Renal pelvis (tissue), 12 donors: Measurements from ENCODE around the gene TRPM5. TPM values are rescaled to one million over a fixed set of nuclear protein-coding genes. Genes with fewer than 3 reads are reported as not detected.
"Not testable (repeated sequence)": the region's sequence is repeated elsewhere in the genome, so short reads cannot be mapped to it uniquely, and the experiment has no call there.

Experiments used
- DNase-seq: peaks from one replicate; pipeline ENCODE4 v3.0.0-alpha.2; 2013
- long read RNA-seq, 16 experiments: transcript quantifications; one replicate each; lab custom pipeline, GENCODE V29; 2026
- polyA plus RNA-seq, 3 donors: library from polyadenylated mRNA; unstranded; fragments of 120-200 nt; gene quantifications; one replicate each; pipeline ENCODE4 v1.2.1, GENCODE V29; 2013; ENCODE audit not compliant: insufficient read length in 3 of 3

TRPM5 gene, protein sequence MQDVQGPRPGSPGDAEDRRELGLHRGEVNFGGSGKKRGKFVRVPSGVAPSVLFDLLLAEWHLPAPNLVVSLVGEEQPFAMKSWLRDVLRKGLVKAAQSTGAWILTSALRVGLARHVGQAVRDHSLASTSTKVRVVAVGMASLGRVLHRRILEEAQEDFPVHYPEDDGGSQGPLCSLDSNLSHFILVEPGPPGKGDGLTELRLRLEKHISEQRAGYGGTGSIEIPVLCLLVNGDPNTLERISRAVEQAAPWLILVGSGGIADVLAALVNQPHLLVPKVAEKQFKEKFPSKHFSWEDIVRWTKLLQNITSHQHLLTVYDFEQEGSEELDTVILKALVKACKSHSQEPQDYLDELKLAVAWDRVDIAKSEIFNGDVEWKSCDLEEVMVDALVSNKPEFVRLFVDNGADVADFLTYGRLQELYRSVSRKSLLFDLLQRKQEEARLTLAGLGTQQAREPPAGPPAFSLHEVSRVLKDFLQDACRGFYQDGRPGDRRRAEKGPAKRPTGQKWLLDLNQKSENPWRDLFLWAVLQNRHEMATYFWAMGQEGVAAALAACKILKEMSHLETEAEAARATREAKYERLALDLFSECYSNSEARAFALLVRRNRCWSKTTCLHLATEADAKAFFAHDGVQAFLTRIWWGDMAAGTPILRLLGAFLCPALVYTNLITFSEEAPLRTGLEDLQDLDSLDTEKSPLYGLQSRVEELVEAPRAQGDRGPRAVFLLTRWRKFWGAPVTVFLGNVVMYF (N-terminal part only)
- polyA plus RNA-seq: 1 to 10 TPM; 3.6 to 4.0 (median 3.8) TPM
- long read RNA-seq, donor 1: 0 reads
- long read RNA-seq, donor 2: 0 reads
- long read RNA-seq, donor 3: 0 reads
- long read RNA-seq, donor 4: 0 reads
- long read RNA-seq, donor 5: 0 reads
- long read RNA-seq, donor 6: 0 reads
- long read RNA-seq, donor 7: 0 reads
- long read RNA-seq, donor 8: 0 reads
- long read RNA-seq, donor 9: 0 reads
- long read RNA-seq, donor 10: 0 reads
- long read RNA-seq, donor 11: 0 reads
- long read RNA-seq, donor 12: 0 reads
- long read RNA-seq, donor 13: 0 reads
- long read RNA-seq, donor 14: 0 reads
- long read RNA-seq, donor 15: 0 reads
- long read RNA-seq, donor 16: 0 reads

DNA sequence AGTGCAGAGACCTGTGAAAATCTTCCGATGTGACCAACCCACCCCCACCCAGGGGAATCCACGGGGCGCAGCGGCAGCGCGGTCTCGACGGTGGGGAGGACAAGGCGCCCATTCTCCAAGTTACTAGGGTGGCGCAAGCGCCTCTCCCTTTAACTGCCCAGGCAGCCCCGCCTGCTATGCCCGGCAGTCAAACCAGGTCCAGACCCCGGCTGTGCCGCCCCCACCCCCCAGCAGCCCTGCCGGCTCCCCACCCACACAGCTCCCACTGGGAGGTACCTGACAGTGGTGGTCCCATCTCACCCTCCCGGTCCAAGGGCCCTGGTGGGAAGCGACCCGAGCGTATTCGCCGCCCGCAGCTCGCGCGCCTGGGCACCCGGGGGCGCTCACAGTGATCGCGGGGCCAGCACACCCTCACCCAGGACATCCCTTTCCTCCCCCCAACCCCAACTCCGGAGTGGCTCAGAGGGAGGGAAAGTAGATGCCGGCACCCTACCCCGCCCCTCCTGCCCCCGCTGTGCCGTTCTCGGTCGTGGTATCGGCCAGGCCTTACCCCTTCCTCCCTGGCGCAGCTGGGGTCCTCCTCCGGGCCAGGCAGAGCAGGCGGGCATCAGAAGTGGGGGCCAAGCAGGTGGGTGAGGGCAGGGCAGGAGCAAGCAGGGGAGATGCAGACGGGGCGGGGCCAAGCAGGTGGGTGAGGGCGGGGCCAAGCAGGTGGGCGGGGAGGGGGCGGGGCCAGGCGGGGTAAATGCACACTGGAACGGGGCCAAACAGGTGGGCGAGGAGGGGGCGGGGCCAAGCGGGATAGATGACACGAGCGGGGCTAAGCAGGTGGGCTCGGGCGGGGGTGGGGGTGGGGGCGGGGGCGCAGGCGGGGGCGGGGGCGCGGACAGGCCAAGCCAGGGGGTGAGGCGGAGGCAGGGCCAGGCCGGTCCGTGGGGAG is at the start of gene TRPM5:
TRPM5 (minus strand) TSS at position 634 of the 940 bp plus-strand sequence. CDS start 21,478 bp downstream, outside the sequence.
- no peak for DNase-seq

DNA sequence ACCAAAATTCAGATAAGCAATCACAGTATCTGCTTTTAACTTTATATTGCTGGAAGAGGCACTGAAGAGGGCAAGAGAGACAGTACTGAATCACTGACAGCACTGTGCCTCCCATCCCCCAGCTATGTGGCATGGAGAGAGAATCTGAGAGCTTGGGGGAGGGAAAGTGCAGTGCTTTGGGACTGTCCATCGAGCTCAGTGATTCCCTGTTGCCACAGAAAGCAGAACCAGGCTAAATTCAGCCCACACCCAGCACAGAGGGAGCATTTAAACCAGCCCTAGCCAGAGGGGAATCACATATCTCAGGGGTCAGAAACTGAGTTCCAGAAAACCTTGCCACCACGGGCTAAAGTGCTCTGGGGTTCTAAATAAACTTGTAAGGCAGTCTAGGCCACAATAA is 44.8 kb upstream of the TRPM5 start:
- DNase-seq: no peak

DNA sequence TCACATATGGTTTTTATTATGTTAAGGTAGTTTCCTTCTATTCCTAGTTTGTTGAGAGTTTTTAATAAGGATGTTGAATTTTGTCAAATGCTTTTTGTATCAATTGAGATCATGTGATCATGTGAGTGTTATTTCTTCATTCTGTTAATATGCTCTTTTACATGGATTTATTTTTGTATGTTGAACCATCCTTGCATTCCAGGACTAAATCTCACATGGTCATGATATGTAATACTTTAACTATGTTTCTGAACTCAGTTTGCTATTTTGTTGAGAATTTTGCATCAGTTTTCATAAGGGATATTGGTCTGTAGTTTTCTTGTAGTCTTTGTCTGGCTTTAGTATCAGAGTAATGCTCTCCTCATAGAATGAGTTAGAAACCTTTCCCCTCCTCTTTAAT is 43.7 kb upstream of the TRPM5 start:
- DNase-seq: no peak

DNA sequence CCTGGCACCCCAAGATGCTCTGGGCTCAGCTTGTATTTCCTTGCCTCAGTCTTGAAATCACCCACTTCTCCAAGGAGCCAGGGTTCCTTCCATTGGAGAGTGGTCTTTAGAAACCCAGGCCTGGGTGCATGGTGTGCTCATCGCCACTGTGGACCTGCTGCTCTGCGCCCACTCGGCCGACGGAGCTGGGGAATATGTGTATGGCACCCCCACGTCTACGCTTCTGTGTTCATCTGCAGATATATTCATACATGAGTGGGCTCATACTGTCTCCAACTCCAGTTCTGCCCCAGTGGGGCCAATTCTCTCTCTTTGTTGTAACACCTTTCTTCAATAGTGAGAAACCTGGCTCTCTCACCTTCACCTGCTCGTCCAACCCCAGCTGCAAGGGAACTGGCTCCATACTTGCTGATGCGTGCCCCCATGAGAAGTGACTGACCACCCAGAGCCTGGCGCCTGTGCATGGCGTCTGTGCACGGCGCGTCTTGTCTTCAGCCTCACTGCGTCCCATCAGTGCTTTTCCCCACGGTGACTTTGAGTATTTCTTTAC is 40.3 kb upstream of the TRPM5 start:
- DNase-seq: no peak

DNA sequence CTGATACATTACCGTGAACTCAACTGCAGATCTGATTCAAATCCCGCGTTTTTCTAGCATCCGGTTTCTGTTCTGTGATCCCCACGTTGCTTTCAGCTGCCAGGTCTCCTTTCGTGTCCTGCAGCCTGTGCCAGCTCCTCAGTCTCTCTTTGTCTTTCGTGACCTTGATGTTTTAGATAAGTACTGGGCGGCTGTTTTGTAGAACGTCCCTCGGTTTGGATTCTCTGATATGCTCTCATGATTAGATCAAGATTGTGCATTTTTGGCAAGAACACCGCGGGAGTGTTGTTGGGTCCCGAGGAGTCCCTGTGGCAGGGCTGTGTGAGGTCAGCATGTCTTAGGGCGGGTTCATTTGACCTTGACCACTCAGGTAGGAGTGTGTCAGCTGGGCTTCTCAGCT is 39.1 kb upstream of the TRPM5 start:
- no peak for DNase-seq

DNA sequence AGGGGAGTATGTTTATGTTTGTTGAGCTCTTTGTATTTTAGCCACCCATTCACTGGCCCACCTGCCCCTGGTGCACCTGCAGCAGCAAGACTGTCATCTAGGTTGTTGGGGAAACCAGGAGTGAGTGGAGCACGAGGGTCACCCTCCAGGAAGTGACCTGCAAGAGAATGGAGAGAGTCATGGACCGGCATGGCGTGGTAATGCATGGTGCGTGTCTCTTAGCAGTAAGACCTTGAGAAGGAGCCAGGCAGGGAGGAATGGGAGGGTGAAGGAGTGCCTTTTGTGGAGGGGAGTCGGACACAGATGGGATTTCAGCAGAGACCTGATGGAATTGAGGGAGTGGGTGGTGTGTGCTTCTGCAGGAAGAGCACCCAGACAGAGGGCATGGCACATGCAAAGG is 38.4 kb upstream of the TRPM5 start:
- no peak for DNase-seq

DNA sequence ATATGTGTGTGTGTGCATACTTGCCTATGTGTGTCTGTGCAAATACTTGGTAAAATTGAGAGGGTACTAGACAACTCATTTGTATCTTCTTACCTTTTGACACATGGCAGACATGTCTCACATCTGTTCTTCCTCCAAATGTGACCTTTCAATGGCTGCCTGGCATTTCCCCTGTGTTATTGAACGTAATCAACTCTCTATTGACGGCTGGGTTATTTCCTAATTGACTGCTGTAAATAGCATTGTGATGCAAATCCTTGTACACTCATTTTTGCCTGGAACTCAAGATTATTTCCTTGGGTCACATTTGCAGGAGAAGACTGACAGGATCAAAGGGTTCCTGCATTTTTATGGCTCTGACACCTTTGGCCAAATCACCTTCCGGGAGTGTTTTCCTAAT is 37.9 kb upstream of the TRPM5 start:
- no peak for DNase-seq

DNA sequence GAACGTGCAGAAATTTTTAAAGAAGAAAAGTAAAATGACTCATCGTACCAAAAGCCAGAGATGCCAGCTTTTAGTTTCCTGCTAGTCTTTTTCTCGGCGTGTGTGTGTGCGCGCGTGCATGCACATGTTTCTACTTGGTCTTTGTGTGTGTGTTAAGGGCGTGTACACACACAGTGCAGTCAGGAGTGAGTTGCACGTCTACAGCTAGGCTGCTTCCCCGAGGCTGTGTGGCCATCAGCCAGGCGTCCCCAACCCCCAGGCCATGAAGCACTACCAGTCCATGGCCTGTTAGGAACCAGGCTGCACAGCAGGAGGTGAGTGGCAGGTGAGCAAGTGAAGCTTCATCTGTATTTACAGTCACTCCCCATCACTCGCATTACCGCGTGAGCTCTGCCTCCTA is 36.9 kb upstream of the TRPM5 start:
- no peak for DNase-seq

DNA sequence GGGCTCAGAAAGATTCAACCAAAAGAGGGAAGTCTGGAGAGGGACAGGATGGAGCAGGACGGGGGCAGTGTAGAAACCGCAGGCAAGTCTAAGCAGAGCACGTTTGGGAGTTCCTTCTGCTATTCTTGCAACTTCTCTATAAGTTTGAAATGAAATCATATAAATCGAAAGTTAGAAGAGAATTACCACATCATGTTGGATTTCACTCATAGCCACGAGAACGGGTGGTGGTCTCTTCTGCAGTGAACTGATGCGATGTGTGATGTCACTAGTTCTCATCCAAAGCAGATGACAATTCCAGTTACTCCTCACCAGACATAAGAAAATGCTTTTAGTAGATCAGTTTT is 36.5 kb upstream of the TRPM5 start:
- DNase-seq: no peak

DNA sequence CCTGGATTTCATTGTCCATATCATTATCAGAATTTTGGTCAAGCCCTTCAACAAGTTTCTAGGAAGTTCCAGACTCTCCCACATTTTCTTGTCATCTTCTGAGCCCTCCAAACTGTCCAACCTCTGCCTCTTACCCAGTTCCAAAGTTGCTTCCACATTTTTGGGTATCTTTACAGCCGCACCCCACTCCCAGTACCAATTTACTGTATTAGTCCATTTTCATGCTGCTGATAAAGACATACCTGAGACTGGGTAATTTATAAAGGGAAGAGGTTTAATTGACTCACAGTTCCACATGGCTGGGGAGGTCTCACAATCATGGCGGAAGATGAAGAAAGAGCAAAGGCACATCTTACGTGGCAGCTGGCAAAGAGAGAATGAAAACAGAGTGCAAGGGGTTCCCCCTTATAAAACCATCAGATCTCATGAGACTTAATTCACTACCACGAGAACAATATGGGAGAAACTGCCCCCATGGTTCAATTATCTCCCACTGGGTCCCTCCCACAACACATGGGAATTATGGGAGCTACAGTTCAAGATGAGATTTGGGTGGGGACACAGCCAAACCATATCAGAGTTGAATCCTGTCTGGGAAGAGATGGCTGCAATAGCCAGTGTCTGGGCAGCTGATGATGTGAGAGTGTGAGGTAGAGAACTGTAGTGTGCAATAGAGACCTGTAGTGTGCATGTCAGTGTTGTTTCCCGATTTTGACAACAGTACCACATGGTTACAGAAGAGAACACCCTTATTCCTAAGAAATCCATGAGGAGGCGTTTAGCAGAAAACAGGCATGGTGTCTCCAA is 36.0 kb upstream of the TRPM5 start:
- DNase-seq: not testable (repeated sequence)

DNA sequence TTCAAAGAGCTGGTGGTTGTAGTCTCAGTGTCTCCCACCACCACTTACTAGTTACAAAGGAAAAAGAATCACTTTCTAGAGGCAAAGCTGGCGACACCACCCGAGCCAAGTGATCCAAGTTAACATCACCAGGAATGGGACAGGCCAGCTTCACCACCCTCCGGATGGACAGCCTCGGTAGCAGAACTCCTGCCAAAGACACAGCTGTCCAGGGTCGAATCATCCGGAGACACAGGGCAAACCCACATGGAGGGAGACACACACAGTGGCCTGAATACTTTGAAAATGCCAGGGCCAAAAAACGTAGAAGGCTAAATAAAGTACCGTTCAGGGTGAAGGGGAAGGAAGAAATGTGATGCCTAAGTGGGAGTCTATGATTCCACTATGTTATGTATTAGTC is 33.6 kb upstream of the TRPM5 start:
- no peak for DNase-seq

DNA sequence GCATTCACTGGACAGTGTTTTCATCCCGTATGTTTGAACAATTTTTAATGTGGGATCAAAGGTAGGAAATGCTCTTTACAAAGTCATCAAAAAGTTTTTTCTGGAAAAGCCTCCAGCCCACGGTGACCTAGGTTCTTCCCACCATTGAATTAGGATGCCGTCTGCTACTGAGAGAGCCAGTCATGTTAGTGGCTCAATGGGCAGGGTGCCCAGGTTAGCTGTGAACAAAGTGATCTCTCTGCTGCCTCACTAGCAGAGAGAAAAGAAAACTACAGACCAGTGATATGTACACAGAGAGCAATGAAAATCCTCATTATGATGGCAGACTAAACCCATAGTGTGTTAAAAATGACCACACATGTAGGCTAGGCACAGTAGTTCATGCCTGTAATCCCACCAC is 32.9 kb upstream of the TRPM5 start:
- no peak for DNase-seq

DNA sequence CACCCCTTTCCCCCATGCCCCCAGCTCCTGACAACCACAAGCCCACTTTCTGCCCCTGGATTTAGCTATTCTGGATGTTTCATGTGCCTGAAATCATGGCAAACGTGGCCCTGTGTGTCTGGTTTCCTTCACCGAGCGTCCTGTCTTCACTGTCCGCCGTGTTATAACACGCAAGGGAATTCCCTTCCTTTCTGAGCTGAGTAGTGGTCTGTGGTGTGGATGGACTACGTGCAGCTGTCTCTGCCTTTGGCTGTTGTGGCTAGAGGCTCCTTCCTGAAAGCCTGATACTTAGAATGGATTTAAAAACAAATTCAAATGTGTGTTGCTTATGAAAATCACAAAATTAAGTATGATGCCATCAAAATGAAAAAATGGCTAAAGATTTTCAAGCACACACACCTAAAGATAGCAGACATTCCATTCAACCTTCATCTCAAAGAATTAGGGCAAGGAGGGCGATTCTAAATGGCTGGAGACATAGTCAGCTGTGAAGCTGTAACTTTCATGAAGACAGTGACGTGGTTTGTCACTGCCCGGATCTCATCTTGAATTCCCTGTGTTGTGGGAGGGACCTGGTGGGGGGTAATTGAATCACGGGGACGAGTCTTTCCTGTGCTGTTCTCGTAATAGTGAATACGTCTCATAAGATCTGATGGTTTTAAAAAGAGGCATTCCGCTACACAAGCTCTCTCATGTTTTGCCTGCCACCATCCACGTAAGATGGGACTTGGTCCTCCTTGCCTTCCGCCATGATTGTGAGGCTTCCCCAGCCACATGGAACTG is 31.0 kb upstream of the TRPM5 start:
- no peak for DNase-seq

DNA sequence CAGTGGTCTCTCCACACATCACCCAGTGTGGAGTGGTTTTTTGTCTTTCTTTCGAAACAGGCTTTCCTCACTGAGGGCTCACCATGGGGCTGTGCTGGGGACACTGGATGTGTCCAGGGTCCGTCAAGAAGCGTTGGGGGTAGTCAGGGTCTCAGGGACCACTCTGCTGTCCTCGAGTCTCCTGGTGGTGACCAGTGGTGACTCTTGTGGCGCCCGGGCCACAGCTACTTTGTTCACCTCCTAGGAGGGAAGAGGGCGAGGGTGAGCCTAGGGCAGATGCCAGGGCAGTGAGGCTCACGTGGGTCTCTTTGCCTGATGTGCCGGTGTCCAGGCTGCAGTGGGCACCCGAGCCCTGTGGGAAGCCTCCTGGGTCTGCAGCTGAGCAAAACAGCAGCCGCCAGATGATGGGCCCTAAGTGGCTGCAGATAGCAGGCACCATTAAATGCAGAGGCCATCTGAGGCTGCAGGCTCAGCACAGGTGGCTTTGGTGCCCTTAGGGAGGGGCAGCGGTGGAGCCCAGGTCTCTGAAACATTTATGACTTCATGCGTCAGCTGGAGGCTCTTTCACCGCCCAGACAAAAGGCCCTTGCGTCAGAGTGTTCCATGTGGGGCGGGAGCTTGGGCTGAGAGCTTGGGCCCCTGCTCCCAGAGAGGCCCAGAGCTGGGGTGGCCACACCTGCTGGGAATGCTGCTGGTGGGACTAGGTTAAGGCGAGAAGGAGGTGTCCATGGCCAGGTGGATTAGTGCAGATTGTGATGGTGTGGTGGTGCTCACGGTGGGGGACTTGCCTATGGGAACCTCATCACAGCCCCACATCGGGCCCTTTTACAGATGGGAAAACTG is 30.0 kb upstream of the TRPM5 start:
- DNase-seq: no peak

DNA sequence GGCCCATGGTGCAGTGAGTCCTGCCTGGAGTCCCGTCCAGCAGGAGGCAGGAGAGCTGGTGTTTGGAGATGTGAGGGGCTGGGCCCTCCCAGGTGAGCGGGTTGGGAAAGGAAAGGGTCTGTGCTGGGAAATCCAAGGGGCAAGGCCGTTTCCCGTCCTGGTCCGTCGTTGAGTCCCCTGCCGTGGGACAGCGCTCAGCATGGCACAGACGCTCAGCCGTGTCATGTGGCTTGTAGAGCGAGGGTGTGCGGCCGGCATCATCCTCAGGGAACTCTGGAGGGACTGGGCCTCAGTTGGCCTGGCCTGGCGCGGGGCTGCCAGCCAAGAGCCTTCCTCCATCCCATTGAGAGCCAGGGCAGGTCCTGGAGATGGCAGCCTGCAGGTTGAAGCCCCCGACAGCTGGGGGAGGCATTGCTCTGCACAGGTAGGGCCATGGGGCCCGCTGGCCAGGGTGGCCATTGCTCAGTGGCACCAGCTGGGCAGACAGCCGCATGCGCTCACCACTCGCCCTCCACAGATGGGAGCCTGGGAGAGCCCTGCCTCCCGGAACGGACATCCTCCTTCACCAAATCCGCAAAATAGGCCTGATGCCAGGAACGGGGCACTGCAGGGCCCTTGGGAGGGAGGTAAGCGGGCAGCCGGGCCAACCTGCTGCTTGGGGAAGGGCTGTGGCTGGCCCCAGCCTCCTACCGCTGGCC is 29.2 kb upstream of the TRPM5 start:
- no peak for DNase-seq

DNA sequence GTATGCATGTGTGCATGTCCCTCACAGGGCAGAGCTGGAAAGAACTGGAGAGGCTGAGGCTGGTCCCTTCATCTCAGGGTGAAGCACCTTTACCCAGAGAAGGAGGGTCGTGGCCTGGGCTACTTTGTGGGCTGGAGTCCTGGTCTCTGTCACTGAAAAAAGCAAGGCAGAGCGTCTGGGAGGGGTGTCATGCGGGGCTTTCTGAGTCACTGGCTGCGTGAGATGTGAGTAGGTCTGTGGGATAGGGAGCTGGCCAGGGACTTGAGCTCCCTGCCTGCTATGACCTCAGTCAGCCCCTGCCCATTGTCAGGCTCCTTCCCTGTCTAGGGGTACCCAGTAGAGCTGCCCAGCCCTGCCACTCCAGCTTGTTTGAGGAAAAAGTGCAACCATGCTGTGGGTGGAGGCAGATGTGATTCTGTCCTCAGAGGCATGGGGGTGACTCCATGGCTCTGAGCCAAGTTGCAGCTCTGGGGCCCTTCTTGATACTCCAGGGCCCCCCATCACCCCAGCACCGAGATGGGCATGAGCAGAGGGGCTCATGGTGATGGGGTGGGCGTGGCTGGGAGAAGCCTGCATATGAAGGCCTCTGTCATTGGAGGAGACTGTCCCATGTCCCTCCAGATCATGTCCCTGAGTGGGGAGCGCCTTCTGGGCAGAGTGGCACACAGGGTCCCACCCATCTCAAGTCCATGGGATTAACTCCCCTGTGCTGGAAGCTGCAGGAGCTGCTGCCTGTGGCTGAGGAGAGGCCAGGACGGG is 28.3 kb upstream of the TRPM5 start:
- no peak for DNase-seq

DNA sequence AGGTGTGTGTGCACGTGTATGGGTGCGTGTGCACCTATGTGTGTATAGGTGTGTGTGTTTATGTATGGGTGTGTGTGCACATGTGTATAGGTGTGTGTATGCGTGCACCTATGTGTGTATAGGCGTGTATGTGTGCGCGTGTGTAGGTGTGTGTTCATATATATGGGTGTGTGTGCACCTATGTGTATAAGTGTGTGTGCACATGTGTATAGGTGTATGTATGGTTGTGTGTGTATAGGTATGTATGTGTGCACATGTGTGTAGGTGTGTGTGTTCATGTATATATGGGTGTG is 27.4 kb upstream of the TRPM5 start:
- no peak for DNase-seq
